Ovary (tissue), 3 donors: ENCODE data around the gene DNM1L.

ENCODE experiments used
- CTCF ChIP-seq, 3 donors: fragments of 450-650 bp in 2 of 3; fragments of 200-600 bp in 1 of 3; IDR thresholded peaks; one replicate each; pipeline versions ENCODE4 v1.5.1 to v1.8.0; 2016 to 2022; ENCODE audit warnings: antibody characterized with exemption in 3 of 3, mild to moderate bottlenecking in 1 of 3
- EP300 ChIP-seq: sonication (generic); formaldehyde crosslinking; IDR thresholded peaks from one replicate; pipeline ENCODE4 v1.6.1; 2017; ENCODE audit warnings: antibody characterized with exemption
- POLR2A ChIP-seq: fragments of 450-650 bp; IDR thresholded peaks from one replicate; pipeline ENCODE4 v1.6.1; 2017; ENCODE audit warnings: antibody characterized with exemption, mild to moderate bottlenecking, moderate library complexity
- donor health status: DM: no; HTN: no; CAD: no.

- TF ChIP-seq CTCF (IDR thresholded peaks at IDR 0.05) (no peak), POLR2A (no peak), EP300 (no peak)
These were observed 28.6 kb upstream of the DNM1L start for GRCh38 chr12:32650508-32650907.
